SU-DHL-6 (cell line): Measurements from ENCODE around the gene NEURL1B.

Source experiments
- H2AFZ ChIP-seq: fragments of 200-600 bp; sonication (generic); 2 replicates; pipeline ENCODE4 v1.6.1; 2014; ENCODE audit warnings: low read depth, mild to moderate bottlenecking, moderate library complexity, mixed read lengths, antibody characterized with exemption, low read length; ENCODE audit not compliant: severe bottlenecking
- H3F3A ChIP-seq: fragments of 200-600 bp; shearing (Covaris generic); 2 replicates; pipeline ENCODE4 v1.6.0; 2016; ENCODE audit warnings: antibody characterized with exemption, mild to moderate bottlenecking; ENCODE audit not compliant: insufficient read depth
- H3K27ac ChIP-seq: fragments of 200-600 bp; sonication (generic); 2 replicates; pipeline ENCODE4 v1.5.1; 2016; ENCODE audit warnings: low read depth, mild to moderate bottlenecking, low read length, moderate library complexity, mixed read lengths
- H3K27me3 ChIP-seq: fragments of 200-600 bp; sonication (generic), shearing (Covaris generic); 2 replicates; pipeline ENCODE4 v1.6.0; 2014; ENCODE audit warnings: mild to moderate bottlenecking, low read length
- H3K36me3 ChIP-seq: fragments of 200-600 bp; sonication (generic); 2 replicates; pipeline ENCODE4 v1.6.1; 2014; ENCODE audit warnings: mild to moderate bottlenecking, low read length, mixed read lengths
- H3K4me2 ChIP-seq: fragments of 300-600, 200-600 bp; shearing (Covaris generic), sonication (generic); 2 replicates; pipeline ENCODE4 v1.6.0; 2014; ENCODE audit warnings: low read length, low read depth, mild to moderate bottlenecking; ENCODE audit not compliant: poor library complexity, severe bottlenecking
- H3K4me3 ChIP-seq: fragments of 200-600 bp; sonication (generic); 2 replicates; pipeline ENCODE4 v1.5.1; 2014; ENCODE audit warnings: antibody characterized with exemption, low read length, mild to moderate bottlenecking, mixed read lengths; ENCODE audit not compliant: insufficient read depth, poor library complexity, severe bottlenecking
- H3K79me2 ChIP-seq: fragments of 200-600 bp; sonication (generic); 2 replicates; pipeline ENCODE4 v1.6.1; 2014; ENCODE audit warnings: mild to moderate bottlenecking, low read length, moderate library complexity; ENCODE audit not compliant: insufficient read depth
- H3K9ac ChIP-seq: fragments of 200-600 bp; sonication (generic); 2 replicates; pipeline ENCODE4 v1.7.0; 2014; ENCODE audit warnings: mild to moderate bottlenecking, low read length
- H3K9me2 ChIP-seq: fragments of 200-600 bp; sonication (generic); replicated peaks from 2 replicates; pipeline ENCODE4 v1.6.1; 2014; ENCODE audit warnings: low read length; ENCODE audit not compliant: insufficient read depth
- H3K9me3 ChIP-seq: fragments of 200-600 bp; sonication (generic); 2 replicates; pipeline ENCODE4 v1.6.1; 2014; ENCODE audit warnings: low read length, mixed read lengths; ENCODE audit not compliant: insufficient read depth
- H4K20me1 ChIP-seq: fragments of 200-600 bp; sonication (generic); 2 replicates; pipeline ENCODE4 v1.6.1; 2014; ENCODE audit warnings: low read depth, mild to moderate bottlenecking, antibody characterized with exemption, low read length, moderate library complexity, mixed read lengths
- EZH2phosphoT487 ChIP-seq: fragments of 200-600 bp; sonication (generic), shearing (Covaris generic); conservative IDR thresholded peaks from 2 replicates; pipeline ENCODE4 v1.6.1; 2018; ENCODE audit warnings: mild to moderate bottlenecking, antibody characterized with exemption, low read length, moderate library complexity, mixed read lengths
- TF ChIP-seq, protein P1 (sequence below): fragments of 200-600 bp; sonication (generic); IDR thresholded peaks from one replicate; pipeline ENCODE4 v1.5.1; 2017; ENCODE audit warnings: antibody characterized with exemption, mild to moderate bottlenecking, low read length, moderate library complexity; ENCODE audit not compliant: insufficient read depth, poor library complexity, severe bottlenecking

Gene NEURL1B

DNA sequence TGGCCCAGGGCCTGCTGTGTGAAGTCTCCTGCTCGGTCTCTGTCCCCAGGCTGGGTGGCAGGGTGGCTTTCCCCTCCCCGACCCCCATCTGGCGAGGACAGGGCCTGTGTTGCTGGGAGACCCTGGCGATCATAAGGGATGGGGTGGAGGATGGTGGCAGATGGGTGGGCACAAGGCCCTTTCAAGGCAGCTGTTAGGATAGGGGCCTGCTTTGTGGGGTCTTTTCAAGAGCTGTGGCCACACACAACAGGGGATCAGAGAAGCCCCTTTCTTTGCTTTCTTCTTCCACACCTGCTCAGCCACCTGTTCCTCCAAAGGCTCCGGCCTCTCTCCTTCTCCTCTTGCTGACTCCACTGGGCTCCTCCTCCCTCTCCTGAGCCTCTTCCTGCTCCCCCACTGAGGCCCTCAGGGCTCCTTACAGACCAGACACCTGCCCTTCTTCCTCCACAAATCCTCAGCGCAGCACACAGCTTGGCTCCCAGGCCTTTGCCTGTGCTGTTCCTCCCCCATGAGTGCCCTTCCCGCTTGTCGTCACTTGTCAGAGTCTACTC lies 15.0 kb upstream of the NEURL1B start:
- H3K79me2 ChIP-seq: no peaks in the 10 kb centered on the region
- no peaks in the 10 kb centered on the region for H3K9me2 ChIP-seq
- H3K27ac ChIP-seq: no peak overlapping the region
- H3K27me3 ChIP-seq: no peaks in the 10 kb centered on the region
- H3K36me3 ChIP-seq: no peaks in the 10 kb centered on the region
- no peak overlapping the region for H3K4me3 ChIP-seq
- H3K9ac ChIP-seq: no peak overlapping the region
- no peaks in the 10 kb centered on the region for H4K20me1 ChIP-seq
- no peak overlapping the region for H3K4me2 ChIP-seq
- no peak overlapping the region for H2AFZ ChIP-seq
- TF ChIP-seq, protein P1, sequence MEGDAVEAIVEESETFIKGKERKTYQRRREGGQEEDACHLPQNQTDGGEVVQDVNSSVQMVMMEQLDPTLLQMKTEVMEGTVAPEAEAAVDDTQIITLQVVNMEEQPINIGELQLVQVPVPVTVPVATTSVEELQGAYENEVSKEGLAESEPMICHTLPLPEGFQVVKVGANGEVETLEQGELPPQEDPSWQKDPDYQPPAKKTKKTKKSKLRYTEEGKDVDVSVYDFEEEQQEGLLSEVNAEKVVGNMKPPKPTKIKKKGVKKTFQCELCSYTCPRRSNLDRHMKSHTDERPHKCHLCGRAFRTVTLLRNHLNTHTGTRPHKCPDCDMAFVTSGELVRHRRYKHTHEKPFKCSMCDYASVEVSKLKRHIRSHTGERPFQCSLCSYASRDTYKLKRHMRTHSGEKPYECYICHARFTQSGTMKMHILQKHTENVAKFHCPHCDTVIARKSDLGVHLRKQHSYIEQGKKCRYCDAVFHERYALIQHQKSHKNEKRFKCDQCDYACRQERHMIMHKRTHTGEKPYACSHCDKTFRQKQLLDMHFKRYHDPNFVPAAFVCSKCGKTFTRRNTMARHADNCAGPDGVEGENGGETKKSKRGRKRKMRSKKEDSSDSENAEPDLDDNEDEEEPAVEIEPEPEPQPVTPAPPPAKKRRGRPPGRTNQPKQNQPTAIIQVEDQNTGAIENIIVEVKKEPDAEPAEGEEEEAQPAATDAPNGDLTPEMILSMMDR: no peak
- TF ChIP-seq EZH2phosphoT487: no peak
- no peaks in the 10 kb centered on the region for H3F3A ChIP-seq
- H3K9me3 ChIP-seq: no peaks in the 10 kb centered on the region

DNA sequence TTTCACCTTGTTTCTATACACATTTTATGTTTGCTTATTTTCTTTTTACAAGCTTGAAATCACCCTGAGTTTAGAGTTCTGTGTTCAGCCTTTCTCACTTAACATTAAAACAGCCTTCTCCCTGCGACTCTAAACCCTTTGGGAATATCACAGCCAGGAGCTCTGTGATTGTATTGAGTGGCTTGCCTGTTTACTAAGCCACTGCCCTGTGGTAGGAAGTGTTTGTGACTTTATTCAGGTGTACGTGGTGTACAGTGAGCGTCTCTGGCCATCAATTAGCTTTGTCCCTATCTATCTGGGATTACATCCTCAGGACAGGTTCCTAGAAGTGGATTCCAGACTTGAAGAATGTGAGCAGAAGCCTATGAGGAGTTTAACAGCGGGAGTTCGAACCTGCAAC lies 11.0 kb upstream of the NEURL1B start:
- Histone ChIP-seq H3K9me2 (no peaks in the 10 kb centered on the region), H2AFZ (no peak overlapping the region), H3K27ac (no peak overlapping the region), H3K79me2 (no peaks in the 10 kb centered on the region), H3K4me3 (no peak overlapping the region), H3K9me3 (no peaks in the 10 kb centered on the region), H3K4me2 (no peak overlapping the region), H3K9ac (no peak overlapping the region), H3K27me3 (0 out of 2 replicates have a peak, but pooled peaks cover 5% of the 10 kb centered on the region), H3F3A (no peaks in the 10 kb centered on the region), H4K20me1 (no peaks in the 10 kb centered on the region), H3K36me3 (no peaks in the 10 kb centered on the region)
- no peak for TF ChIP-seq EZH2phosphoT487
- TF ChIP-seq, protein P1: no peak

DNA sequence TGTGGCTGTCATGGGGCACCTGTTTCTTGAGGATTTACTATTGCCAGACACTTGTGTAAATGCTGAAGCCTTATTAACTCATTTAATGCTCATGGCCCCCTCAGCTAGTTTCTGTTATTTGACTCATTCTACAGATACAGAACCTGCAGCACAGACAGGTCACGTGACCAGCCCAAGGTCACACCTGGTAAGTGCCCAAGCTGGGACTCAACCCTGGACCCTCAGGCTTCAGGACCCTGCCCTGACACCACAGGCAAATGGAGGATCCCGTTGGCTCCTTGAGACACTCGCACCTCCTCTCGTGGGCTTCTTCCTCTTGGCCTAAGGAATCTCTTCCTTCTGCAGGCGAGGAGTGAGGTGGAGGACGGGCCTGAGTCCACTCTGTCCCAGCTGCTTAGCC lies 10.6 kb upstream of the NEURL1B start:
- Histone ChIP-seq H3K36me3 (no peaks in the 10 kb centered on the region), H3K9ac (no peak overlapping the region), H3F3A (no peaks in the 10 kb centered on the region), H3K79me2 (no peaks in the 10 kb centered on the region), H3K9me3 (no peaks in the 10 kb centered on the region), H4K20me1 (no peaks in the 10 kb centered on the region), H3K27me3 (0 out of 2 replicates have a peak, but pooled peaks cover 5% of the 10 kb centered on the region), H2AFZ (no peak overlapping the region), H3K4me2 (no peak overlapping the region), H3K9me2 (no peaks in the 10 kb centered on the region), H3K4me3 (no peak overlapping the region), H3K27ac (no peak overlapping the region)
- no peak for TF ChIP-seq EZH2phosphoT487
- TF ChIP-seq, protein P1: no peak

DNA sequence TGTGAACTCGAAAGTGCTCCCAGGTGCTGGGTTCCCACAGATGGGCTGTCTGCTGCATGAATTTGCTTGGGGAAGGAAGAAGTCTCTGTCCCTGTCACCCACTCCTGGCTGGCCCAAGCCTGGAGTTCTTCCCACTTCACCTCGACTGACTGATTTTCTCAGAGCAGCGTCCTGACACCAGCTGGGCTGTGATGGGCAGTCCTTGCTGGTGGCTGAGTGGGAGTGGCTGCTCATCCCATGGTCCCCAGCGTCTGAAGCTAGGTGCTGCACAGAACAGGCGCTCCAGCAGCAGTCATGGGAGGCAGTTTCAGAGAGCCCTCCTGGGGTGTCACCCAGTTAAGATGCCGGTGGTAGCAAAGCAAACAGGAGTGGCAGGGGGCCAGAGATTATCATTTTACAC lies 10.1 kb upstream of the NEURL1B start:
- H3K36me3 ChIP-seq: no peaks in the 10 kb centered on the region
- no peaks in the 10 kb centered on the region for H3K79me2 ChIP-seq
- no peaks in the 10 kb centered on the region for H3K9me3 ChIP-seq
- H3K9me2 ChIP-seq: no peaks in the 10 kb centered on the region
- no peak overlapping the region for H3K27ac ChIP-seq
- no peak overlapping the region for H3K4me2 ChIP-seq
- no peaks in the 10 kb centered on the region for H3F3A ChIP-seq
- H3K9ac ChIP-seq: no peak overlapping the region
- H4K20me1 ChIP-seq: no peaks in the 10 kb centered on the region
- no peak overlapping the region for H3K4me3 ChIP-seq
- no peak overlapping the region for H2AFZ ChIP-seq
- no peak for TF ChIP-seq EZH2phosphoT487
- TF ChIP-seq, protein P1: no peak
- H3K27me3 ChIP-seq: 0 out of 2 replicates have a peak, but pooled peaks cover 5% of the 10 kb centered on the region
